LNCAP (cell line): ENCODE results near the gene ACOX2.

Experiments
- TF ChIP-seq, protein P1 (sequence below): fragments of 450-650 bp; IDR thresholded peaks from 2 replicates; pipeline ENCODE4 v1.5.1; 2017; ENCODE audit warnings: mild to moderate bottlenecking

Gene ACOX2

DNA sequence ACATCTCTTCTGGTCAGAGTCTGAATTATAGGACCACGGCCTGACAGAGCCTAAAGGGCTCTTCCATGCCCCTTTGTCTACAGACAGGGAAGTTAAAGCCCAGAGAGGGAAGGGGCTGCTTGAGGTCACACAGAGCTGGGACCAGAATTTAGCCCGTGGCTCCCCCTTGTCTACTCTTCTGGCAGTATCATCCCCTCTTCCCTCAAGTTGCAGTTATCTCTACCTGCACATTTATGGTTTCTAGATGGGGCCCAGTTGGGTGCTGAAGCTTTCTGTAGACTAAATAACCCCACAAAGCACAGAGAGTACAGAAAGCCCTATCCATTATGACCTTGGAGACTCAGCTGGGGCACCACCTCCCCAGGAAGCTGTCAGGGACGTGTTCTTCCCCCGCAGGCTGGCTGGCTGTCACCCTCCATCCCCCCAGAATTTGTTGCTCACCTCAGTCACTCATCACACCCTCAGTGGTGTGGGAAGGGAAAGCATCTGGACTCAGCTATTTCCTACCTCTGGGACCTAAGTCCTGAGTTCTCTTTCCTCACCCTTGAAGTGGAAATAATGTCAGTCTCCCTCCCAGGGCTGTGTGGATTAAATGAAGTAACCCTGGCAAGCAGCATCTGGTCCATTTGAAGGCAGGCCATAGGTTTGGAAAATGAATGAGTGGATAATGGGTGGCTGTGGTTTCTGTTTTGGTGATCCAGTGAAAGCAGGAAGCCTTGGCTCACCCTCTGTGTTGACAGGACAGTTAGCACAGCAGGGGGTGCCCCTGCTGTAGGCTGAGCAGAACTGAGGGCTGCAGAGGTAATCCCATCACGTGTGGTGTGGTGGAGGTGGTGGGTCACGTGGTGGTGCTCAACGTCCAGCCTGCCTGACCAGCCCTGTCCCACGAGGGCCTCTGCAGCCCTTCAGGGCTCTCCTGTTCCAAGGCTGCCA is 16.3 kb downstream of the ACOX2 start:
- TF ChIP-seq, protein P1, sequence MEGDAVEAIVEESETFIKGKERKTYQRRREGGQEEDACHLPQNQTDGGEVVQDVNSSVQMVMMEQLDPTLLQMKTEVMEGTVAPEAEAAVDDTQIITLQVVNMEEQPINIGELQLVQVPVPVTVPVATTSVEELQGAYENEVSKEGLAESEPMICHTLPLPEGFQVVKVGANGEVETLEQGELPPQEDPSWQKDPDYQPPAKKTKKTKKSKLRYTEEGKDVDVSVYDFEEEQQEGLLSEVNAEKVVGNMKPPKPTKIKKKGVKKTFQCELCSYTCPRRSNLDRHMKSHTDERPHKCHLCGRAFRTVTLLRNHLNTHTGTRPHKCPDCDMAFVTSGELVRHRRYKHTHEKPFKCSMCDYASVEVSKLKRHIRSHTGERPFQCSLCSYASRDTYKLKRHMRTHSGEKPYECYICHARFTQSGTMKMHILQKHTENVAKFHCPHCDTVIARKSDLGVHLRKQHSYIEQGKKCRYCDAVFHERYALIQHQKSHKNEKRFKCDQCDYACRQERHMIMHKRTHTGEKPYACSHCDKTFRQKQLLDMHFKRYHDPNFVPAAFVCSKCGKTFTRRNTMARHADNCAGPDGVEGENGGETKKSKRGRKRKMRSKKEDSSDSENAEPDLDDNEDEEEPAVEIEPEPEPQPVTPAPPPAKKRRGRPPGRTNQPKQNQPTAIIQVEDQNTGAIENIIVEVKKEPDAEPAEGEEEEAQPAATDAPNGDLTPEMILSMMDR = no peak

DNA sequence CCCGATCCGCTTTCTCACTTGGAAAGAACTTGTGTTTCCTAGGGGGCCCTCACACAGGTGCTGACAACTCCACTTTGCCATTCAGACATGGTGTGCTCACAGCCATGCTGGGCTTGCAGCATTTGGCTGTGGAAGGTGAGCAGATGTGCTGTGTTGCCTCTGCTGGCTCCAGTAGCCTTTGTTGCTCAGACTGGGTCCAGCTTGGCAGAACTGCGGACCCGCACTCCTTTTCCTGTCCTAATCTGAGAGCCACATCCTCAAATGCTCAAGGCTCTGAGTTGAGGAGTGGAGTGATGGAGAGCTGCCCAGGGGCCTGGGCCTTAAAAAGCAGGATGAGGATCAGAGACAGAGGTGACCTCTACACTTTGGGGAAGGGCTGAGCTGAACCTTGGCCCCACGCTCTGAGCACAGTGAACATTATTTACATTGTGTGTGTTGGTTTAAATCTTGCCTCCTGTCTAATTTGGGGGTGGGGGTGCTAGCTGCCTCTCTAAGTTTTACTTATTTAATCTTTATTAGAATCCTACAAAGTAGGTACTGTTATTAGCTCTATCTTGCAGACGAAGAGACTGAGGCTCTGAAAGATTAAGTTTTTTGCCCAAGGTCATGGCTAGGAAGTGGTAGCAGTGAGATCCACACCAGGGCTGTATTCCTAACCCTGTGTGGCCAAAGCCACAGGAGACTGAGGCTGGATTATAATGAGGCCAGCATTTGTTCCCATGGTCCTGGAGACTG is 17.2 kb downstream of the ACOX2 start:
- TF ChIP-seq, protein P1 = no peak

DNA sequence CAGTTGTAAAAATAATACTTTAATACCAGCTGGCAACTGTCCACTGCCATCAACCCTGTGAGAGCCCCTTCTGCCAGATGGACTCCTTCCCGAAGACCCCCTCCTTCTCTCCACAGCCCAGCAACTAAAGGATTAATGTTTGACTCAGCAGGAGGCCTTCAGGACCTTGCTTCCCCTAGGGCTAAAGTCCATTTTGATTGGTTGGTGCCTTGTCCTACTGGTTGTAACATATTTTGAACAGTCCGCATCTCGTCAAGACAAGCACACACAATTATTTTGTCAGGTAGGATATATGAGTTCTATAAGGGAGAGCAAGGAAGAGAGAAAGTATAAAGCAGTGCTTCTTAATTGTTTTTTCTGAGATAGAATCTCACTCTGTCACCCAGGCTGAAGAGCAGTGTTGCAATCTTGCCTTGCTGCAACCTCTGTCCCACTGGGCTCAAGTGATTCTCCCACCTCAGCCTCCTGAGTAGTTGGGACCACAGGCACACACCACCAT is 18.6 kb downstream of the ACOX2 start:
- TF ChIP-seq, protein P1 = no peak

DNA sequence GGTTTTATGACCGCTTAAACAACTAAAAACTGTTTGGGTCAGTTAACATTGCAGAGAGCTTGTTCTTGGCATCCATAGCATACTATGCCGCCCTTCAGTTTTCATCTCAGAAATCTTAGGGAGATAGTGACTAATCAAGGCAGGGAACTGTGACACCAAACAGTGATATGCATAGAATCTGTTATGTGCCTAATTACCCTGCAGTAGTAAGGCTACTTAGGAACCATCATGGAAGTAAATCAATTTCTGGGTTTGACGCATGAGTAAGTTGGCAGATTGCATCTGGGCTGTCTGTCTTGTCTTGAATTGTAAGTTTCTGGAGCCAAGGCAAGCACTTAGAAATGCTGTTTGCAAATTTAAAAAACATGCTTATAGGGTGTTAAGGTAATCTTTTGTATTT is 22.6 kb downstream of the ACOX2 start:
- TF ChIP-seq, protein P1 = no peak

DNA sequence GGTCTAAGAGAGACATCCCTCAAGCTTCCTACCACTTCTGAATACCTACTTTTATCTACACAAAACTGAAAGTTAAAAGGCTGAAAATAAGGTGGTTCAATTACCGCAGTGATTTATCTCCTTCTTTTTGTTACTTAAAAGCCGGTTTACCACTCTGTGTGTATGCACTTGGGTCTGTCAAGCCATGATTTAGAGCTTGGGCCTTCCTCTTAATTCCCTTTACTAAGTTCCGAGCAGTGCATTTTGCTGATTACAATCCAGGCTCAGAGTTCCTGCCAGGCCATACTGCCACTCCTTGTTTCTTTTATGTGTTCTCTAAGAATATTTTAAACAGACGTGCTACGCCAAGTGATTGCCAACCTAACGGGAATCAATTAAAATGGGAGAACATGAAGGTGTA is 28.6 kb downstream of the ACOX2 start:
- TF ChIP-seq, protein P1 = no peak

DNA sequence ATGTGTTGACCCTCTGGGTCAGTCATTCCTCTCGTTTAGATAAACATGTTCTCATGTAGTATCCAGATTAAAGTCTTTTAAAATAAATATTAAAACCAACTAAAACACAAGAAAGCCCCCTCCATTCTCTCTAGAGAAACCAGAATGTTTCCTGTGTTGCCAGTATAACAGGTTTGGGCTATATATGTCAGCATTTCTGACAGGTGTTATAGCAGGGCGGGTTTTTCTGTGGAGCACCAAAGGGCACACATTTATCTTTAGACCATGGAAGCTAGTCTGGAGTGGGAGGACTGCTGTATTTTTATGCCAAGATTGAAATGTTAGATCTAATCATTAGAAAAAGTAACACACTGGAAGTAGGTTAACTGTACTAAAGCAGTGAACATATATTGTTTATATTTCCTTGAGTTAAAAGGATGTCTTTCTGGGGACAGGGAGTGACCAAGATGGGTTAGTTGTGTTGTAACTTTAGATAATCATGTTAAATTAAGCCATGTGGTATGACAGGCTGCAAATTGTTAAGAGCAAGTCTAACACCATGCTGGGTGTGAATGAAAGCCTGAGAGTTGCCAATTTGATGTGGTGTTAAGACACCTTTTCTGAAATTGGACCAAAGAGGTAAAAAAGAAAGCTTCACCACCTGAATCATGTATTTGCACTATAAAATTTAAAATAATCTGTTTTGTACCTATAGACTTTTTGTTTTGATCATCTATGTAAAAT is 29.5 kb downstream of the ACOX2 start:
- TF ChIP-seq, protein P1 = no peak

DNA sequence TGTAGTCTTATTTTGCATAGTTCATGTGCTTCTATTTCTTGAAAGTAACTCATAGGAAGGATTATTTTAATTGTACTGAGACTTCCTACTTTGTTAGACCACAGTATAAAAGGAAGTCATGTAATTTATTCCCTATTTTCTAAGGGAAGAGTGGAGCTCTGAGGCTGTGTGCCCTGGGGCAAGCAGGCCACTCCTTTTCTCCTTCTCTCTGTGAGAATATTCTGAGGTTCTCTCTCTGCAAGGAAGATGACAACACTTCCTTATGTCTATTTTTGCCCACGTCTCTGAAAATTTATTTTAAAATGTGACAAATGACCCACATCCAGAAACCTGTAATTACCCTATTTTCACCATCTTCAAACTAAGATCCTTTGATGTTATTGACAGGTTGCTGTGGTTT is 34.1 kb downstream of the ACOX2 start:
- TF ChIP-seq, protein P1 = no peak
